HG02642 (cell line): Measurements from ENCODE around the gene FCHSD2.

Experiments used
- ATAC-seq: cut with Tn5 transposase; IDR thresholded peaks from one replicate; pipeline ENCODE4 v1.9.1; 2021; ENCODE audit warnings: mild to moderate bottlenecking; ENCODE audit not compliant: unreplicated experiment, poor library complexity

The FCHSD2 gene

DNA sequence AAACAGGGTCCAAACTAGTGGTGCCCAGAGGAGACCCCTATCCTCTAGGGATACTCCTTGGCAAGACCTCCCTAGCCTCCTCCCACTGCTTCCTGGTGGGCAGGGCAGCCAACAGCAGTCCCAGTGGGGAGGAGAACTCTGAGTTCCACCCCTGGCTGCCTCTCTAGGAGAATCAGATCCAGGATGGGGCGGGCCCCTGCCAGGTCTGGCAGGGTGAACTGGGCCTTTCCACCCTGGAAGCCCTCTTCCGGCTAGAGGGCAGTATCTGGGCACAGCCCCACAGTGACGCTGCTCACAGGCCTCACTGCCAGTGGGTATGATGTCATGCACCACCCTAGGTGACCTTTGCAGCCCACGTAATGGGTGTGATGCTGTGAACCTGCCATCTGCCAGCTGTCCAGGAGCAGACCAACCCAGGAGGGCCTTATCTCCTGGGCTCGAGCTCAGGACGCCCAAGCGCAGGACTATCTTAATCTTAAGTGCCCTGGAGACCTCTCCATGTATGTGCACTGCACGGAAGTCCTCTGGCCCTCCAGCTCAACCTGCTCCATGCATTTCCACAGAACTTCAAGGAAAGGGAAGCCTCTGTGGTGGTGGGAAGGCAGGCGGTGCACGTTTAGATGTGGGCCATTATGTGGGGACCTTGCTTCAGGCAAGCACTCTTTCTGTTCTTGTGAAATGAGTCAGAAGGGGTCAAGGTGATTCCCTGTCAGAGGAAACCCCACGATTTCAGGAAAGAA lies 31.8 kb upstream of the FCHSD2 start:
- ATAC-seq = no peak

GRCh38 chr11:73172992-73173656 lies 31.0 kb upstream of the FCHSD2 start:
- ATAC-seq = no peak

DNA sequence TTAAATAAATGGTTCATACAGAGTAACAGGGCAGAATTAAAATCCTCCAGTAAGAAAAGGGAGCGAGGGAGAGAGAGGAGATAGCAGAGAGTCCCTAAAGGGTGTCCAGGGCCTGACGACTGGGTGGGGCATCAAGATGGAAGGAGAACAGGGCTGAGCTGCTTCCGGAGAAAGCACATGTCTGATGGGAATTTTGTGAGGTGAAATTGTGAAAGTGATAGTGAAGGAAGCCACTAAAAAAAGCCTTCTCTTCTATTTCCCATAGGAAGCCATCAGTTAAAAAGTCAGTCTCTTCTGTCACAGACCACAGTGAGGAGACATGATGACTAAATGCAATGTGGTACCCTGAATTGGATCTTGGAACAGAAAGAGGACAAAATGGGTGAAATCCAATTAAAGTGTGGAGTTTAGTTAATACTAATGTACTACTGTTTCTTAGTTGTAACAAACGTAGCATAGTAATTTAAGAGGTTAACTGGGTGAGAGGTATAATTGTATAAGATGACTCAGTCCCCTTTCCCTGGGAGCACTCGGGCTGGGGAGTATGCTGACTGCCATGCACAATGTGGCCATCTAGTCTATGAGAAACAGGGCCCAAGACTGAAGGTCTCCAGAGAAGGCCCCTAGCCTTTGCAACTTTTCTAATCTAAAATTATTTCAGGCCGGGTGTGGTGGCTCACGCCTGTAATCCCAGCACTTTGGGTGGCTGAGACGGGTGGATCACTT lies 29.5 kb upstream of the FCHSD2 start:
- no peak for ATAC-seq

GRCh38 chr11:73170140-73170539 lies 28.0 kb upstream of the FCHSD2 start:
- no peak for ATAC-seq

DNA sequence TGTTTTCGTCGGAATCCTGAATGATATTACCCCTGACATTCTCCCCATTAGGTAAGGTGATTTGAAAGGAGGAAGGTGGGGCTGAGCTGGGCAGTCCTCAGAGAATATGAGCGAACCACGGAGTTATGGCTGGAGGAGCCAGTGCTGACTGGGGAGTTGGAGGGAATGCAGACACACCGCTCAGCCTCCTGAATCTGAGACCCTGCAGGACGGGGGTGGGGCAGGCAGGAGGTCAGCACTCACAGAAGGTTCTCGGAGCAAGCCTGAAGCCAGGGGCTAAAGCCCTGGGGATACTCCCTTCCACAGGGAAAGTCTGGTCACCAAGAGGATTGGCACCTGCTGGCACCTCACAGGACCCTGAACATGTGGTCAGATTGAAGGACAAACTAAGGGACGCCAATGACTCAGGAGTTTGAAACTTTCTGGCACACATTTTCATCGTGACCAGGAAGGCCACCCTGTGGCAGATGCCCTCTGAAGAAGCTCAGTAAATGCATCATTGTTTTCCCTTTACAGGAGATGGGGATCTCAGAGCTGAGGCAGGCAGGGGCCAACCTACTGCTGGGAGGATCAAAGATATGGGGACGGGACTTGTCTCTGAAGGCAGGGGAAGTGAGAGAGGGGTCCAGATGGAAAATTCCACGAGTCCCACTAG lies 26.9 kb upstream of the FCHSD2 start:
- no peak for ATAC-seq

GRCh38 chr11:73167363-73167954 lies 25.3 kb upstream of the FCHSD2 start:
- no peak for ATAC-seq

GRCh38 chr11:73164803-73165540 lies 22.9 kb upstream of the FCHSD2 start:
- ATAC-seq = no peak

GRCh38 chr11:73163638-73164174 lies 21.6 kb upstream of the FCHSD2 start:
- ATAC-seq = no peak

DNA sequence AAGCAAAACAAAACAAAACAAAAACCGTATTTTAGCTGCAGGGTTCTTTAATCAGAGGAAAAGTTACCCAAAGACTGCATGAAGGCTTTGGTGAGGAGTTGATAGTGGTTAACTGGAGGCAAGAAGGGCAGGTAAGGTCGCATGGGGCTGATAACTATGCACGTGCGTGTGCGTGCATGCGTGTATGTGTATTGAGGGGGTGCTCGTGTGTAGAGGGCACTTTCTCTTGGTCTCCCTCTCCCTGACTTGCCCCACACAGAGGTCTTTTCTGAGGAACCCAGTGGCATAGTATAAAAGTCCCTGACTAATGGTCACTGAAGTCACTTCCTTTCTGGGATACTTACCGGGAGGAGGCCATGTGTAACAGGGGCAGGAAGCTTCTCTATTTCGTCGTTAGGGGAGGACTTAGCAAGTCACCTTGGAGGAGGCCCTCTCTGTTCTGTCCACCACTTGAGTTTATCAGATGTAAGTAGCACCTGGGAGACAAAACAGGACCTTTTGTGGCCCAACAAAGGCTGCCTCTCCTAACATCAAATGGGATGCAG lies 20.1 kb upstream of the FCHSD2 start:
- no peak for ATAC-seq

- no peak for ATAC-seq
Measured at GRCh38 chr11:73160005-73160760, 18.1 kb upstream of the FCHSD2 start.

- ATAC-seq = no peak
Measured at GRCh38 chr11:73159297-73159696, 17.2 kb upstream of the FCHSD2 start.

GRCh38 chr11:73158356-73159051 lies 16.4 kb upstream of the FCHSD2 start:
- no peak for ATAC-seq

DNA sequence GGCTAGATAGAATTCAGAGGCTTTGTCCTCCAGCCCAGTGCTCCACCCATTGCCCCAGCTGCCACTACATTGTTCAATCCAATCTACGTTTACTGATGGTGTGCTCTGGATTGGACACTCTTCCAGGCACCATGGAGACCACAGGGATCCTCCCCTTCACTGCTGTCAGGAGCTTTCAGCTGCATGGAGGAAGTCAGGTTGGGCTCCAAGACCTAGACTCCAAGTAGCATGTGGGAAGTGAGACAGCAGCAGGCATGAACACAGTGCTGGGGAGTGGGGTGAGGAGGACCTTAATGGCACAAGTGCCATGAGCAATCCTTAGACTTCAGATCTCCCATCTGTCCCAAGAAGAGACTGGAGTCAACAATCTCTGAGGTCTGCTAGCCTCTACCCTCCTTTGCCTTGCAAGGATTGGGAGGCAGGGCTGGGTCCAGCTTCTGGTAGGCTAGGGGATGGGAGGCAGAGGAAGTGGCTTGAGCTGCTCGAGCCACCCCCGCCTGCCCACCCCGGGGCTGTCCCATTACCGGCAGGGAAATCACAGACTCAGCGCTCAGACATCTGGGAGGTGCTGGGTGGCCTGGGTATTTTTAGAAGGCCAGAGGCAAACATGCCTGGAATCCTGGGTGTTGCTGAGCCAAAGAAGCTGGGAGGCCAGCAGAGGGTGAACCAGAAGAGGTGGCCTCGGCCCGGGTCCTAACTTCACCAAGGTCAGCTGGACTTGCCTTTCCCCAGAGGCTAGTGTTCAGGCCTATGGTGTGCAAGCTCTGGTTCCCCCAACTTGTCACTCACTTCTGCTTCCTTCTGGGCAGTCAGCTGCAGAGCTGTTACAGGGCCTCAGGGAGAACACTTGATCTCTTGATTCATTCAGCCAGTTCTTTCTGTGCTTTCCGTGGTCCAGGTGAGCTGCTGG lies 15.2 kb upstream of the FCHSD2 start:
- ATAC-seq = peak; percentile 39

DNA sequence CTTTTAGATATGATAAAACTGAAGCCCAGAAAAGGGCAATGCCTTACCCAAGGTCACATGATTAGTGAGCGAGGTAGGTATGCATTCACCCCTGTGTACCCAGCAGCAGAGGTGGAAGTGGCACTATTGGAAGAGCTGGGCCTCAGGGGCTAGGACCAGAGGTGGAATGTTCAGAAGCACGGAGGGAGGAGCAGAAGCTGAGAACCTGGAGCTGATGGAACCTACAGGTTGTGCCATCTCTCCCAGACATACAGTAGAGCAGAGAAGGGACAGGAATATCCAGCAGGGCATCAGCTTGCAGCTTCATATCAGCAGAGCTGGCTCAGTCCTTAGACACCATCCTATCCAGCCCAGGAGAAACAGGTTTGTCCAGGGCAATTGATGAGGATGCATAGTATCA lies 14.6 kb upstream of the FCHSD2 start:
- ATAC-seq = no peak

DNA sequence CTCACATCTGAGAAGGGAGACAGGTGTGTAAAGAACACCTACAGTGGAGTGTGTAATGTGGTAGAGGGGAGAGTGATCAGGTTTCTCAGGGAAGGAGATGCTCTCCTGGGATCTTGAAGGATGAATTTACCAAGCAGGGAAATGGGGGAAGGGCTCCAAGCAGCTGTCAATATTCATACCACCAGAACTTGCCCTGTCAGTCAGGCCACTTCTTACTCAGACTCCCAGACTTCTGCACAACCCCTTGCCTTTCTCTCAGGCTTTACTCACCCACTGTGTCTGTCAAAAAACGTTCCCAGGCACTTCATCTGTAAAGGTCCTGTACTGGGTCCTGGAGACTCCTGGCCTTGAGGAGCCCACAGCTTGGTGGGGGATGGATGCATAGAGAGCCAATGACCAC lies 14.0 kb upstream of the FCHSD2 start:
- no peak for ATAC-seq

- no peak for ATAC-seq
Measured at GRCh38 chr11:73155102-73155501, 13.0 kb upstream of the FCHSD2 start.

DNA sequence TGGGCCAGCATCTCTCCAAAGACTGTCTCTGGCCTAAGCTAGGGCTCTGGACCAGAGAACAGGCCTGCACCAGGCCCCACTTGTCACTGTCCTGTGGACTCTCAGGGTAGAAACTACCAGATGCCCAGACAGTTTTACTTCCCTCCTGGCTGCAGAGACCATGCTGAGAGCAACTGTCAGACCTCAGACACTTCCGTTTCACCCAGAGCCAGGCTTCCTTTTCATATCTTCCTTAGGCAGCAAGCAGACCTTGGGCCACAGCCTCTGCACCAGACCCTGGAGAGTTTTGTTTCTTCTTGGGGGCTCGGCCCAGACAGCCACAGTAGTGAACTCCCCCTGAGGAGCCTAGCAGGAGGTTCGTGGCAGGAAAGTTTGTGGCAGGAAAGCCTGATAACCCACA lies 12.1 kb upstream of the FCHSD2 start:
- peak; percentile 40 for ATAC-seq
